GM06990 (cell line): Measurements from ENCODE around the gene PDRG1.

Source experiments
- DNase-seq: peaks from one replicate; pipeline ENCODE4 v3.0.0-alpha.2; 2011; ENCODE audit not compliant: insufficient read length; ENCODE audit errors: extremely low read depth
- H3K27me3 ChIP-seq: replicated peaks from 2 replicates; pipeline ENCODE4 v1.6.0; 2011; ENCODE audit warnings: low read length; ENCODE audit not compliant: control insufficient read depth, insufficient read depth
- H3K36me3 ChIP-seq: 2 replicates; pipeline ENCODE4 v1.5.1; 2011; ENCODE audit warnings: low read length; ENCODE audit not compliant: control insufficient read depth, insufficient read depth
- H3K4me3 ChIP-seq: replicated peaks from 2 replicates; pipeline ENCODE4 v1.5.1; 2011; ENCODE audit warnings: low read depth, mild to moderate bottlenecking, control low read depth, low read length
- CTCF ChIP-seq: IDR thresholded peaks from 2 replicates; pipeline ENCODE4 v1.5.1; 2011; ENCODE audit warnings: low read length, control low read depth, mild to moderate bottlenecking, inconsistent platforms; ENCODE audit not compliant: insufficient read depth, poor library complexity, severe bottlenecking

PDRG1 gene

GRCh38 chr20:31916708-31917107 lies 35.1 kb downstream of the PDRG1 start:
- no peaks in the 10 kb centered on the region for H3K27me3 ChIP-seq
- H3K36me3 ChIP-seq = no peaks in the 10 kb centered on the region
- no peak for DNase-seq
- no peak overlapping the region for H3K4me3 ChIP-seq
- no peak for TF ChIP-seq CTCF

GRCh38 chr20:31915491-31916280 lies 36.2 kb downstream of the PDRG1 start:
- no peak for TF ChIP-seq CTCF
- no peaks in the 10 kb centered on the region for H3K27me3 ChIP-seq
- no peak for DNase-seq
- no peaks in the 10 kb centered on the region for H3K36me3 ChIP-seq
- H3K4me3 ChIP-seq = no peak overlapping the region

GRCh38 chr20:31914170-31914569 lies 37.7 kb downstream of the PDRG1 start:
- TF ChIP-seq CTCF = no peak
- no peaks in the 10 kb centered on the region for H3K27me3 ChIP-seq
- no peak overlapping the region for H3K4me3 ChIP-seq
- no peak for DNase-seq
- H3K36me3 ChIP-seq = no peaks in the 10 kb centered on the region

- Histone ChIP-seq H3K4me3 (no peak overlapping the region), H3K27me3 (no peaks in the 10 kb centered on the region), H3K36me3 (no peaks in the 10 kb centered on the region)
- TF ChIP-seq CTCF = no peak
- no peak for DNase-seq
These were observed 38.3 kb downstream of the PDRG1 start for GRCh38 chr20:31913431-31914157.

GRCh38 chr20:31910071-31910803 lies 41.6 kb downstream of the PDRG1 start:
- no peaks in the 10 kb centered on the region for H3K27me3 ChIP-seq
- no peak overlapping the region for H3K4me3 ChIP-seq
- TF ChIP-seq CTCF = no peak
- H3K36me3 ChIP-seq = no peaks in the 10 kb centered on the region
- DNase-seq = no peak
